Inflammatory macrophage (primary cell): ENCODE measurements around the gene NDNF.

Experiments used
- DNase-seq, 2 donors: peaks; one replicate each; pipeline ENCODE4 v3.0.0-alpha.2; 2020 to 2022
- total RNA-seq, 18 experiments: gene quantifications; one replicate each; lab custom pipeline; 2026; ENCODE audit warnings: mixed read lengths in 6 of 18, inconsistent platforms in 2 of 18; lab: John Stamatoyannopoulos, UW

Gene NDNF
- total RNA-seq, result 0 to 0.12 (median 0) reads per million in 18 experiments

GRCh38 chr4:121072224-121073003, at the start of gene NDNF:
NDNF (minus strand) TSS chr4:121072535; CDS start chr4:121045837, 26,698 bp downstream.
- DNase-seq, result peak in 1 of 2 donors; percentile 16

GRCh38 chr4:121119715-121120114, 47.4 kb upstream of the NDNF start:
- no peak for DNase-seq

GRCh38 chr4:121118344-121118743, 46.0 kb upstream of the NDNF start:
- no peak for DNase-seq

GRCh38 chr4:121114756-121115155, 42.4 kb upstream of the NDNF start:
- no peak for DNase-seq

GRCh38 chr4:121112530-121112929, 40.2 kb upstream of the NDNF start:
- DNase-seq, result no peak

GRCh38 chr4:121108557-121108956, 36.2 kb upstream of the NDNF start:
- DNase-seq, result no peak

GRCh38 chr4:121107507-121107906, 35.2 kb upstream of the NDNF start:
- DNase-seq, result no peak

GRCh38 chr4:121100093-121100775, 27.9 kb upstream of the NDNF start:
- no peak for DNase-seq

GRCh38 chr4:121098266-121098665, 25.9 kb upstream of the NDNF start:
- no peak for DNase-seq

GRCh38 chr4:121096629-121097028, 24.3 kb upstream of the NDNF start:
- peak in 1 of 2 donors; percentile 60 for DNase-seq

- DNase-seq, result no peak
Observed at GRCh38 chr4:121096191-121096590, 23.9 kb upstream of the NDNF start.

GRCh38 chr4:121094297-121094966, 22.1 kb upstream of the NDNF start:
- DNase-seq, result no peak

- DNase-seq, result peak; percentile 22 to 50
Observed at GRCh38 chr4:121093261-121093660, 20.9 kb upstream of the NDNF start.

GRCh38 chr4:121091941-121092340, 19.6 kb upstream of the NDNF start:
- DNase-seq, result no peak

GRCh38 chr4:121088867-121089266, 16.5 kb upstream of the NDNF start:
- DNase-seq, result no peak

GRCh38 chr4:121079376-121079775, 7.0 kb upstream of the NDNF start:
- no peak for DNase-seq

GRCh38 chr4:121077496-121077895, 5.2 kb upstream of the NDNF start:
- DNase-seq, result no peak

GRCh38 chr4:121076416-121076815, 4.1 kb upstream of the NDNF start:
- DNase-seq, result no peak

- no peak for DNase-seq
Observed at GRCh38 chr4:121073672-121074381, 1.5 kb upstream of the NDNF start.

GRCh38 chr4:121073004-121073435, 685 bp upstream of the NDNF start:
- DNase-seq, result no peak

GRCh38 chr4:121071640-121072223, 603 bp downstream of the NDNF start:
- no peak for DNase-seq
